ENCODE measurements around the gene HSPB3.
"Not testable (repeated sequence)": the region's sequence is repeated elsewhere in the genome, so short reads cannot be mapped to it uniquely, and the experiment has no call there.

Gene HSPB3

DNA sequence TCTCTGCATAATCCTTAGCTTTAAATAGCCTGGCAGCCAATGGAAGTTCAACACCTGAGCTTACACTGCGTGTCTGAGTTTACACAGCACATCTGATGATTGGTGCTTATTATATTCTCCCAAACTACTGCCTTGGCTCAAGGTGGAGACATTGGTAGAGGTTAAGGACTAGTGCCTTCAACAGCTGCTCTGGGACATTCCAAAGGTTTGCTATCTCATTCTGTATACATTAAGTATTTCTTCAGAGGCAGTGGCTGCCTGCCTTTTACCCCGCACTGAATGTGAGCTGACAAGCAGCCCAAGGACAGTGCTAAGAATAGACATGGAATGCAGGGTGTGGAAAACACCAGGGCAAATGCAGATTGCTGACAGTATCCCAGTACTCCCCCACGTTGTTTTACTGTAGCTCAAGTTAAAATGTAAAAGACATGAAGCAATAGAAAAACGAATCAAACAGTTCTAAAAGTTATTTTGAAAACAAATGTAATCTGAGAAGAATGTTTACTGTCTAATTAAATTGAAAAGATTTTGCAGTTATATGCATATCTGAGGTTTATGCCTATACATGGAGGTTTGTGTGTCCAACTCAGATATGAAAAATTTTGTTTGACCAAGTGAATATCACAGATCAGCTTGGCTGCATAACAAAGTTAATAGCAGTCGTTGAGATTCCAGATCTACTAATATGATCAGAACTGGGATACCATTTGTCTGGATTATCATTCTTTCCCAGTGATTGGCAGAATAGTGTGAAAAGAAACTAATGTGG, 1.8 kb downstream of the HSPB3 start:
- no peak for DNase-seq

GRCh38 chr5:54458221-54458620, 2.7 kb downstream of the HSPB3 start:
- DNase-seq, result no peak

DNA sequence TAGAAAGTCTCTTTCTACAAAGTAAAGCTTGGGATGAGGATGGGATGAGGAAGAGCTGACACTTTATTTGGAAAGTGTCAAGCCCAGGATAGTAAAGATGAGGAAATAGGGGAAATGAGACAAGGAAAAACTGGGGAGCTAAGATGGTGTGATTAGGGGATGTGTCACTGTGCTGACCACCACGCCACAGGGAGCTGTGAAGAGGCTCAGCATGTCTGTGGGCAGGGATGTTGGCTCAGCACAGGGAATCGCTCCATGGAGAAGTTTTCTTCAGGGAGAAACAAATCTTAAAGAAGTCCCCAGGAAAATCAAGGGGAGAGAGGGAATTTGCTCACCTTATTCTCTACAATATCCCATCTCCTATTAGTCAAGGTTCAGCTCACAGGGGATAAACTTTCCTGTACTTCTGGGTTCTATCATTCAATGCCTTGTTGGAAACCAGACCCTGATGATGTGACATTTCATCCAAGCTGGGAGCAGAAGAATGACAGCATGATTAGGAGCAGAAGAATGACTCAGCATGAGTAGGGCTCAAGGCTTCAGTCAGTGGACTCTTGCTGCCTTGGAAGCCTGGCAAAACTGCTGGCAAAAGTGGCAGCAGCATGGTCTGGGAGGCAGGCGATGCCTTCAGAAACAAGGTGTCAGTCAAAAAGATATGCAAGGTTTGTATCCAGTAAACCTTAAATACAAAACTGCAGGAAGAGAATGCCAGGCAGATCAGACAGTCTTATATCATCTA, 4.9 kb downstream of the HSPB3 start:
- DNase-seq, result no peak

DNA sequence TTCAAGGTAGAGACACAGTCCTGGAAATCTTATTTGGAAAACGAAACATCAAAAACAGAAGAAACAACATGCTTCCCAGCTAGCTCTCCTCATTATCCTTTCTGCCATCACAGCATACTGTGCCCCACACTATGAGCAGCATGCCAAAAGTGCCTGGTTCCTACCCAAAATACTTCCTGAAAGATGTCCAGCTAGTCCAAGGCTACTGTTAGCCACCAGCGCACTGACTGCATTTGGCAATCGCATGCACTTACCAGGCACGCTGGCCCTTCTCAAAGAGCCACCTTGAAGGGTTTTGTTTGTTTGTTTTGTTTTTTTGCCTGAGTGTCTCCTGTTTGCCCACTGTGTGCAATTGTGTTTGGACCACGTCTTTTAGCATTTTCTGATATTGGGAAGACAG, 6.8 kb downstream of the HSPB3 start:
- no peak for DNase-seq

DNA sequence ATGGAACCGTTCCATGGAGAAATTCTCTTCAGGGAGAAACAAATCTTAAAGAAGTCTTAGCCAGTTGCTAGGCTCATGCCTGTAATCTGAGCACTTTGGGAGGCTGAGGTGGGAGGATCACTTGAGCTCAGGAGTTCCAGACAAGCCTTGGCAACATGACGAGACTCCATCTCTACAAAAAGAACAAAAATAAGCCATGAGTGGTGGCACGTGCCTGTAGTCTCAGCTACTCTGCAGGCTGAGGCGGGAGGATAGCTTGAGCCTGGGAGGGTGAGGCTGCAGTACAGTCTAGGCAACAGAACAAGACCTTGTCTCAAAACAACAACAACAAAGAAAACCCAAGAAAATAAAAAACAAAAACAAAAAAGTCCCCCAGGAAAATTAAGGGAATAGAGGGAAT, 8.2 kb downstream of the HSPB3 start:
- DNase-seq, result no peak

GRCh38 chr5:54469622-54470021, 14.1 kb downstream of the HSPB3 start:
- no peak for DNase-seq

DNA sequence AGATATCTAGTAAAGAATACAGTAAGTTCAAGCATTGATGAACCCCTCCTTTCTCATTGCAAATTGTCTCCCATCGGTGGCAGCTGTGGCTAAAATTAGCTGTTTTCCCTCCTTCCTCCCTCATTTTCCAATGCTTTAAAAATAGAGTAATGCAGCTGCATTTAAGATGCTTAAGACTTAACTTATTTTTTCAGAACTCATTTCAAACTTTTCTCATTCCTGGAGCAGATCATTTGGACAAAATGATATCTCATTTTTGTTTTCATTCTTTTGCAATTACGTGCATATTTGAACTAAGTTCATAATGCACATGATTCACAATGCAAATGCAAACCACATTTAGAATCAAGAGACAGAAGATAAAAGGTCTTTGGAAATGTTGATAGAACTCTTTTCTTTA, 14.6 kb downstream of the HSPB3 start:
- no peak for DNase-seq

DNA sequence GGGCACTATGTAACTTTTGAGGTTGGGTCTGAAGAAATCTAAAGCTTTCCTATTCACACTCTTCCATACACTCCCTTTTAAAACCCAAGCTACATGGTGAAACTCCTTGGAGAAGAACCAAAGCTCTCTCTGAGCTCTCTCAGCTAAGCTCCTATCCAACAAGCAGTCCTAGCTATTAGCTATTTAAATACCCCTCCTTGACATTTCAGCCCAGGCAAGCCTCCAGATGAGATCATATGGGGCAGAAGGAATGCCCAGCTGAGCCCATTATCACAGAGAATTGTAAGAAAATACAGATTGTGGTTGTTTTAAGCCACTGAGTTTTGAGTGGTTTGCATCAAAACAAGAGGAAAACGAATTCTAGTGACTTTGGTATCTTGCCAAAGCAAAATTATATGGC, 15.2 kb downstream of the HSPB3 start:
- no peak for DNase-seq

GRCh38 chr5:54471398-54471797, 15.9 kb downstream of the HSPB3 start:
- DNase-seq, result no peak

DNA sequence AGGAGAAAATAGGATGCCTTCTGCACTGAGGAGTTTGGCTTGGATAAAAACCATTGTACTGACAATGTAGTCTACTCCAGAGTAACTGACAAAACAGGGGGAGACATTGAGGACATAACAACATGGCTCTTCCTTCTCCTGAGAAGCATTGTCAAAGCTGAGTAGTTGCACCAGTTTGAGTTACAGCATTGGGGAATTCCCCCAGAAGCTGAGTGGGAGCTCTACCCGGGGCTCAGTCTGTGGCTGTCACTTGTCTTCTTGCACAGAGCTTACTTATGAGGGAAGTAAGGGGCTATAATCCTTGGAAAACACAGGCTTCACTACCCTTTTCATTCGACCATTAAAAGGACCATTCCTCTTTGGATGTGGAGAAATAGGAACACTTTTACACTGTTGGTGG, 21.2 kb downstream of the HSPB3 start:
- DNase-seq, result no peak

DNA sequence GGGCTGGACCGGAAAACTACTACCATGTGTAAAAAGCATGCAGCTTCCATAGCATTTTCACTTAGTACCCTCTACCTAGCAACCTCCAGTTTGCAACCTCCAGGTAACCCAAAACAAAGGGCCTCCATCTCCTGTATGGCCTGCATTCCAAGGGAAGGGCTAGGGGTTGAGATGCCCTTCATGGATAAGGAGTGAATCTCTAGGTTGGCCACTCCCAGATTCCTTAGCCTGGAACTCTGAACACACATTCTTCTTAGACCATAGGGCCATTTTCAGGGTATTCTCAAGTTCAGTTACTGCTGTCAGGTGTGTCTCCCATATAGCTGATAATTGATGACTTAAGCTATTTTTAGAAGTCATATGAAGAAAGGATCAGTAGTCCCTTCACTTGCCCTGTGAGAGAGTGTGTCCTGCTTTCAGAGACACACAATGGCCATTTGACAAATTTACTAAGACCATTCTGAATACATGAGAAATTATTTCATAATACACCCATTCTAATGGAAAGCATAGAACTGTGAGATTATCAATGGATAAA, 22.5 kb downstream of the HSPB3 start:
- no peak for DNase-seq

GRCh38 chr5:54480296-54480695, 24.8 kb downstream of the HSPB3 start:
- no peak for DNase-seq

DNA sequence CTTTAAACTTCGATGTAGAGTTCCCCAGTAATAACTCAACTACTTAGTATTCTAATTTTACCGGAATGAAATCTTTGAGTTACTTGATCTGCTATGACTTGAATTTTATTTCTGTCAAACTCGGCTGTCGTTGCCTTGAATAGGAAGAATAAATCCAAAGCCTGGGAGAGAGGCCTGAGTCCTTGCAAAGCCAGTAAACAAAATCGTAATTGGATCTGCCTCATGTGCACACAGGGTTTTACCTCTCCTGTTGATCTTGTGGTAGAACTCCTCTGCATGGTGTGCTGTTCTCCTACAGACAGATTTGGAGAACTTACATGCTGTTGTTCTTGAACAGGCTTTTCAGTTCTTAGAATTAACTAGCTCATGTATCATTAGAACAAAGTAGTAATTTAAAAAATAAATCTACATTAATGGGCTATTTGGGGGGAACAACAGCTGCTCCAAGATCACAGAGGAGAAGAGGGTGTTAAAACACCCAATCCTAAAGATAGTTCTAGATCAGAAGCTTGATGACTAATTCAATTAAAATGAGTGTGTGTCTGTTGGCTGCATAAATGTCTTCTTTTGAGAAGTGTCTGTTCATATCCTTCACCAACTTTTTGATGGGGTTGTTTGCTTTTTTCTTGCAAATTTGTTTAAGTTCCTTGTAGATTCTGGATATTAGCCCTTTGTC, 28.9 kb downstream of the HSPB3 start:
- DNase-seq, result no peak

DNA sequence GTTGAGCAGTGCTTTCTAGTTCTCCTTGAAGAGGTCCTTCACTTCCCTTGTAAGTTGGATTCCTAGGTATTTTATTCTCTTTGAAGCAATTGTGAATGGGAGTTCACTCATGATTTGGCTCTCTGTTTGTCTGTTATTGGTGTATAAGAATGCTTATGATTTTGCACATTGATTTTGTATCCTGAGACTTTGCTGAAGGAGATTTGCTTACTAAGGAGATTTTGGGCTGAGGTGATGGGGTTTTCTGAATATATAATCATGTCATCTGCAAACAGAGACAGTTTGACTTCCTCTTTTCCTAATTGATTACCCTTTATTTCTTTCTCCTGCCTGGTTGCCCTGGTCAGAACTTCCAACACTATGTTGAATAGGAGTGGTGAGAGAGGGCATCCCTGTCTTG, 30.2 kb downstream of the HSPB3 start:
- not testable (repeated sequence) for DNase-seq

DNA sequence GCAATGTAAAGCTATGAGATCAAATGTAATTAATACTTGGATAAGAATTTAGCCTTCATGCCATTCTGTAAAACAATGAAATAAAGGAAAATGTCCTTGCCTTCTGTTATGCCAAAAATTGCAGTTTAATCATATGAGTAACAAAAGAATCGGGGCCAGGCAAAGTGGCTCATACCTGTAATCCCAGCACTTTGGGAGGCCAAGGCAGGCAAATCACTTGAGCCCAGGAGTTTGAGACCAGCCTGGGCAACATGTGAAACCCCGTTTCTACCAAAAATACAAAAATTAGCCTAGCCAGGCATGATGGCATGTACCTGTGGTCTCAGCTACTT, 34.1 kb downstream of the HSPB3 start:
- not testable (repeated sequence) for DNase-seq

GRCh38 chr5:54491326-54491725, 35.8 kb downstream of the HSPB3 start:
- no peak for DNase-seq

DNA sequence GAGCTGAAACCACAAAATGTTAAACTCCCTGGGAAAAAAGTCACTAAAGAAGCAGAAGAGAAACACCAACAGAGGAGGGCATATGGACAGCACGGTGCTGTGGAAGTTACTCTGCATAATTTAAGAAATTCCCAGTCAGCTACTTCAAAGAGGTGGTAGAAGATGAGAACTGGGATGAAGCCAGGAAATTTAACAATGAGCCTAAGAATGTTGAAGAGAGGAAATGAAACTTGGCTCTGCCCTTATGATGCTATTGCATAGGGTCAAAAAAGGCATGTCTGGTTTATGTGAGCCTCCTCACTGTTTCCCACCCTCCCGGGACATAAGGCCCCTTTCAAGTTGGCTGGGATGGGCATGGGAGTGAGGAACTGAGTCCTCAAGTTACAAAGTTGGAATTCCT, 36.7 kb downstream of the HSPB3 start:
- no peak for DNase-seq

- DNase-seq, result no peak
These were observed 39.5 kb downstream of the HSPB3 start for GRCh38 chr5:54495027-54495426.
